AG09319 (cell line): ENCODE measurements around the gene ICE1.

Experiments
- DNase-seq: peaks from one replicate; pipeline ENCODE4 v3.0.0-alpha.2; 2010; ENCODE audit warnings: low read depth; ENCODE audit errors: extremely low read depth
- TF ChIP-seq, protein P1 (sequence below): IDR thresholded peaks from 2 replicates; pipeline ENCODE4 v1.5.1; 2011; ENCODE audit warnings: low read depth, mild to moderate bottlenecking, inconsistent platforms, low read length, moderate library complexity

Gene ICE1

GRCh38 chr5:5534333-5534732, 111.9 kb downstream of the ICE1 start:
- TF ChIP-seq, protein P1, sequence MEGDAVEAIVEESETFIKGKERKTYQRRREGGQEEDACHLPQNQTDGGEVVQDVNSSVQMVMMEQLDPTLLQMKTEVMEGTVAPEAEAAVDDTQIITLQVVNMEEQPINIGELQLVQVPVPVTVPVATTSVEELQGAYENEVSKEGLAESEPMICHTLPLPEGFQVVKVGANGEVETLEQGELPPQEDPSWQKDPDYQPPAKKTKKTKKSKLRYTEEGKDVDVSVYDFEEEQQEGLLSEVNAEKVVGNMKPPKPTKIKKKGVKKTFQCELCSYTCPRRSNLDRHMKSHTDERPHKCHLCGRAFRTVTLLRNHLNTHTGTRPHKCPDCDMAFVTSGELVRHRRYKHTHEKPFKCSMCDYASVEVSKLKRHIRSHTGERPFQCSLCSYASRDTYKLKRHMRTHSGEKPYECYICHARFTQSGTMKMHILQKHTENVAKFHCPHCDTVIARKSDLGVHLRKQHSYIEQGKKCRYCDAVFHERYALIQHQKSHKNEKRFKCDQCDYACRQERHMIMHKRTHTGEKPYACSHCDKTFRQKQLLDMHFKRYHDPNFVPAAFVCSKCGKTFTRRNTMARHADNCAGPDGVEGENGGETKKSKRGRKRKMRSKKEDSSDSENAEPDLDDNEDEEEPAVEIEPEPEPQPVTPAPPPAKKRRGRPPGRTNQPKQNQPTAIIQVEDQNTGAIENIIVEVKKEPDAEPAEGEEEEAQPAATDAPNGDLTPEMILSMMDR, result no peak
- DNase-seq, result no peak

DNA sequence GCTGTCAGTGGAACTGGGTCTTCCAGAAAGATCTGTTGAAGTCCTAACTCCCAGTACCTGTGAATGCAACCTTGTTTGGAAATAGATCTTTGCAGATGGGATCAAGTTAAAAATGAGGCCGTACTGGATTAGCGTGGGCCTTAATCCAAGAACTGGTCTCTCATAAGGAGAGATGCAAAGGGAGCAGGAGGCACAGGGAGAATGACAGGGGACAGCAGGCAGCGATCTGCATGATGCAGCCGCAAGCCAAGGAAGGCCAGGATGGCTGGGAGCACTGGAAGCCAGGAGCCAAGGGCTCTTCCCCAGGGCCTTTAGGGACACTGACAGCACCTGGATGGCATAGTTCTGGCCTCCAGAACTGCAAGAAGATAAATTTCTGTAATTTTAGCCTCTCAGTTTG, 114.4 kb downstream of the ICE1 start:
- no peak for DNase-seq
- TF ChIP-seq, protein P1, result no peak

- no peak for DNase-seq
- TF ChIP-seq, protein P1, result no peak
These were observed 114.9 kb downstream of the ICE1 start for GRCh38 chr5:5537426-5537825.

DNA sequence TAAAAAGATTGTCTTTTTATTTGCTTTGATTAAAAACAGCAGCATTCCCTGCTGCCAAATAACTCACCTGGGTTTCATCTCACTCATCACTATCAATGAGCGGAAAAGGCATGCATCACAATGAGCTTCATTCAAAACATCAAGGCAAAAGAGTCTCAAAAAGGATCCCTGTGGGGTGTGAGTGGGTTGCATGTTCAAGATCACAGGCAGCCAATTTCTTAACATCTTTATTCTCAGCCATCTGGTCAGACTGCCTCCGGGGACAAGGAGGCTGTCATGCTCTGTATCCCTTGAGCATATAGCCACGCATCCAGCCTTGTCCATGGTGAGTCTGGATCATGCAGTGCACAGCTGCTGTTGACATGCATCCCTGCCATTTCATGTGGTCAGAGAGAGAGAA, 117.1 kb downstream of the ICE1 start:
- no peak for DNase-seq
- TF ChIP-seq, protein P1, result no peak
